ENCODE measurements around the gene SAMD4B. TPM values are rescaled to one million over a fixed set of nuclear protein-coding genes. Genes with fewer than 3 reads are reported as not detected.

The SAMD4B gene
- total RNA-seq, 1 experiment from 2014 or later, result 80.4 TPM

- no peaks in the 10 kb centered on the region; the same call in 1 of the 2 replicates for H3K36me3 ChIP-seq (ENCODE audit: low read depth, low read length)
- no peaks in the 10 kb centered on the region for H3K79me2 ChIP-seq (ENCODE audit: low read length)
- intact Hi-C loops (cut with micrococcal nuclease), result no loop called here
- H3K4me3 ChIP-seq (ENCODE audit: low read length), result no peak overlapping the region
- no peaks in the 10 kb centered on the region for H3K9me2 ChIP-seq (replicated peaks; ENCODE audit: low read length)
- no peaks in the 10 kb centered on the region for H4K20me1 ChIP-seq (ENCODE audit: low read length)
- no peak overlapping the region for H2AFZ ChIP-seq (ENCODE audit: low read length)
- no peak overlapping the region for H3K27ac ChIP-seq (ENCODE audit: low read length)
- no peak overlapping the region for H3K4me2 ChIP-seq (ENCODE audit: low read length)
- H3K9me3 ChIP-seq (ENCODE audit: low read length), result no peaks in the 10 kb centered on the region
- ChIA-PET CTCF (no interaction called here), POLR2A (ENCODE audit: unreplicated experiment) (no interaction called here)
- no peak overlapping the region for H3K9ac ChIP-seq (ENCODE audit: low read length)
- no peaks in the 10 kb centered on the region for H3F3A ChIP-seq (ENCODE audit: low read length, unreplicated experiment)
- BruUV-seq (replicated peaks), result no TSS peak
- H3K27me3 ChIP-seq (ENCODE audit: low read length), result no peaks in the 10 kb centered on the region
- 0 out of 2 replicates have a peak, but pooled peaks cover 5% of the 10 kb centered on the region for H3K4me1 ChIP-seq (ENCODE audit: insufficient read depth, low read length)
- TF ChIP-seq CTCF (conservative IDR thresholded peaks at IDR 0.05; ENCODE audit: low read depth, low read length), result no peak
- no peak for DNase-seq
- no peak for ATAC-seq
These were observed 21.8 kb downstream of the SAMD4B start for GRCh38 chr19:39363901-39364457.

DNA sequence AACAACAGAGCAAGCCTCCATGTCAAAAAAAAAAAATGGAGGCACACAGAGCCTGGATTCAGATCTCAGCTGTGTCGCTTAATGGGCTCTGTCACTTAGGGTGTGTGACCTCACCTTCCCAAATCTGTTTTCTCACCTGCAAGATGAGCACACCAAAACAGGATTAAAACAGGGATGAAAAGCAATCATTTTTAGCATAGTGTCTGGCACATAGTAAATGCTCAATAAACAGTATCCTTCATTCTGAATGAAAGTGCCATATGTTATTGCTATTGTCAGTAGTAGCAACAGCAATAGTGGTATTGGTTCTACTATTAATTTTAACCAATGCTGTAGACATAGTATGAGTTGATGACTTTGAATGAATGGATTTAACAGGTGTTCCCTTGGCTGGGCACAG lies 23.3 kb downstream of the SAMD4B start:
- Histone ChIP-seq H3K4me2 (ENCODE audit: low read length) (no peak overlapping the region), H3K27ac (ENCODE audit: low read length) (no peak overlapping the region), H4K20me1 (ENCODE audit: low read length) (no peaks in the 10 kb centered on the region), H3K36me3 (ENCODE audit: low read depth, low read length) (no peaks in the 10 kb centered on the region; the same call in 1 of the 2 replicates), H3K9me3 (ENCODE audit: low read length) (no peaks in the 10 kb centered on the region), H3K79me2 (ENCODE audit: low read length) (no peaks in the 10 kb centered on the region), H3K9ac (ENCODE audit: low read length) (no peak overlapping the region), H3K9me2 (replicated peaks; ENCODE audit: low read length) (no peaks in the 10 kb centered on the region), H3K27me3 (ENCODE audit: low read length) (no peaks in the 10 kb centered on the region), H2AFZ (ENCODE audit: low read length) (no peak overlapping the region), H3K4me1 (ENCODE audit: insufficient read depth, low read length) (0 out of 2 replicates have a peak, but pooled peaks cover 5% of the 10 kb centered on the region), H3F3A (ENCODE audit: low read length, unreplicated experiment) (no peaks in the 10 kb centered on the region), H3K4me3 (ENCODE audit: low read length) (no peak overlapping the region)
- intact Hi-C loops (cut with micrococcal nuclease), result no loop called here
- TF ChIP-seq CTCF (conservative IDR thresholded peaks at IDR 0.05; ENCODE audit: low read depth, low read length) (no peak), EZH2 (IDR thresholded peaks at IDR 0.05; ENCODE audit: low read length, unreplicated experiment) (no peak)
- no TSS peak for BruUV-seq (replicated peaks)
- CTCF ChIA-PET, result no interaction called here
- ATAC-seq (no peak), DNase-seq (no peak)
- POLR2A ChIA-PET (ENCODE audit: unreplicated experiment), result no interaction called here

DNA sequence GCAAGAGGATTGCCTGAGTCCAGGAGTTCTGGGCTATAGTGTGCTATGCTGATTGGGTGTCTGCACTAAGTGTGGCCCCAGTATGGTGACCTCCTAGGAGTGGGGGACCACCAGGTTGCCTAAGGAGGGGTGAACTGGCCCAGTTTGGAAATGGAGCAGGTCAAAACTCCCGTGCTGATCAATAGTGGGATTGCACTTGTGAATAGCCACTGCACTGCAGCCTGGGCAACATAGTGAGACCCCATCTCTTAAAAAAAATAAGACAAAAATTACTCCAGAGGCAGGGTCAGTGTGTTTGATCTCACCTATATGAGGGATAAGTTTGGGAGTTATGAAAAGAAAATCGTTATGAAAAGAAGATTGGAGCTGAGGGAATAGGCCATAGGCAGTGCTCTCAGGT lies 27.0 kb downstream of the SAMD4B start:
- no peaks in the 10 kb centered on the region for H3K9me3 ChIP-seq (ENCODE audit: low read length)
- no peak overlapping the region for H3K4me2 ChIP-seq (ENCODE audit: low read length)
- TF ChIP-seq EZH2phosphoT487 (IDR thresholded peaks at IDR 0.05; ENCODE audit: borderline replicate concordance, low read length), result no peak
- no peak for TF ChIP-seq CTCF (conservative IDR thresholded peaks at IDR 0.05; ENCODE audit: low read depth, low read length)
- no peak for TF ChIP-seq EZH2 (IDR thresholded peaks at IDR 0.05; ENCODE audit: low read length, unreplicated experiment)
- no peak for DNase-seq
- no peak for ATAC-seq
- ChIA-PET POLR2A (ENCODE audit: unreplicated experiment) (no interaction called here), CTCF (no interaction called here)
- H4K20me1 ChIP-seq (ENCODE audit: low read length), result no peaks in the 10 kb centered on the region
- no peak overlapping the region for H2AFZ ChIP-seq (ENCODE audit: low read length)
- H3K9me2 ChIP-seq (replicated peaks; ENCODE audit: low read length), result no peaks in the 10 kb centered on the region
- no peaks in the 10 kb centered on the region for H3K27me3 ChIP-seq (ENCODE audit: low read length)
- no peaks in the 10 kb centered on the region for H3K4me1 ChIP-seq (ENCODE audit: insufficient read depth, low read length)
- H3K9ac ChIP-seq (ENCODE audit: low read length), result no peak overlapping the region
- H3K27ac ChIP-seq (ENCODE audit: low read length), result no peak overlapping the region
- no TSS peak for BruUV-seq (replicated peaks)
- intact Hi-C loops (cut with micrococcal nuclease), result no loop called here
- H3K36me3 ChIP-seq (ENCODE audit: low read depth, low read length), result no peaks in the 10 kb centered on the region; the same call in 1 of the 2 replicates
- H3K79me2 ChIP-seq (ENCODE audit: low read length), result no peaks in the 10 kb centered on the region
- no peaks in the 10 kb centered on the region for H3F3A ChIP-seq (ENCODE audit: low read length, unreplicated experiment)
- H3K4me3 ChIP-seq (ENCODE audit: low read length), result no peak overlapping the region

All from PC-3 (cell line).